Muscle of leg (tissue), 11 donors: Measurements from ENCODE around the gene MAGI3. TPM values are rescaled to one million over a fixed set of nuclear protein-coding genes. Genes with fewer than 3 reads are reported as not detected.
A peak's percentile ranks its signal among the peaks of the same experiment; 100 is the strongest.

Source experiments
- DNase-seq: peaks from one replicate; pipeline ENCODE4 v3.0.0; 2013
- H3K27ac ChIP-seq: one replicate; pipeline ENCODE4 v1.5.1; 2013; ENCODE audit warnings: mild to moderate bottlenecking, low read length, control low read depth
- H3K27me3 ChIP-seq: one replicate; pipeline ENCODE4 v1.6.1; 2013; ENCODE audit warnings: low read length; ENCODE audit not compliant: control insufficient read depth, insufficient read depth
- H3K36me3 ChIP-seq: one replicate; pipeline ENCODE4 v1.6.1; 2013; ENCODE audit warnings: low read length; ENCODE audit not compliant: control insufficient read depth, insufficient read depth
- H3K4me1 ChIP-seq: one replicate; pipeline ENCODE4 v1.6.1; 2013; ENCODE audit warnings: low read length; ENCODE audit not compliant: control insufficient read depth, insufficient read depth
- H3K4me3 ChIP-seq: one replicate; pipeline ENCODE4 v1.5.1; 2013; ENCODE audit warnings: low read length, control low read depth
- H3K9me3 ChIP-seq: replicated peaks from 2 replicates; pipeline ENCODE4 v1.6.1; 2013; ENCODE audit warnings: low read depth, low read length; ENCODE audit not compliant: control insufficient read depth
- WGBS: methylation state at CpG from one replicate; pipeline ENCODE4 v1.1.5; 2013; ENCODE audit warnings: missing lambda C conversion rate; ENCODE audit not compliant: insufficient coverage; 5-methylcytosine and 5-hydroxymethylcytosine counted together
- polyA plus RNA-seq, 8 donors: library from polyadenylated mRNA; unstranded; fragments of 120-200 nt; gene quantifications; one replicate each; pipeline versions ENCODE4 v1.2.1 to v1.2.3, GENCODE V29; 2013; ENCODE audit warnings: inconsistent platforms in 1 of 8, low replicate concordance in 1 of 8; ENCODE audit not compliant: insufficient read length in 8 of 8, insufficient read depth in 1 of 8
- total RNA-seq: library from RNA; stranded (reverse); fragments of 120-200 nt; gene quantifications from one replicate; pipeline ENCODE4 v1.2.4, GENCODE V29; 2013

The MAGI3 gene
- total and polyA plus RNA-seq, 9 donors: 9.7 to 16.6 (median 13.0) TPM

DNA sequence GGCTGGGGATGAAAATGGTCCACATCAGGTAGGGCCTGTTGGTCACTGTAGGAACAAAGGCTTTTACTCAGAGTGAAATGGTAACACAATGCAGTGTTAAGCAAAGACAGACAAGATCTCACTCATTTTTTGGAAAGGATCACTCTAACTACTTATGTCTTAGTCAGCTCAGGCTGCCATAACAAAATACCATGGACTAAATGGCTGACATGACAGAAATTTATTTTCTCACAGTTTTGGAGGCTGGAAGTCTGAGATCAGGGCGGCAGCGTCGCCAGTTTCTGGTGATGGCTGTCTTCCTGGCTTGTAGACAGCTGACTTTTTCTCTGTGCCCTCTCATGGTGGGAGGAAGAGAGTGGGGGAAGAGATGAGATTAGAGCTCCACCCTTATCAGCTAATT lies 10.2 kb upstream of the MAGI3 start:
- DNase-seq: no peak
- no peak overlapping the region for H3K27ac ChIP-seq
- no peaks in the 10 kb centered on the region for H3K36me3 ChIP-seq
- WGBS: no CpG with 5 or more reads among the region's 3 CpGs
- no peaks in the 10 kb centered on the region for H3K27me3 ChIP-seq
- H3K4me3 ChIP-seq: no peak overlapping the region
- no peaks in the 10 kb centered on the region for H3K9me3 ChIP-seq
- no peaks in the 10 kb centered on the region for H3K4me1 ChIP-seq

GRCh38 chr1:113388017-113388620 lies 2.2 kb upstream of the MAGI3 start:
- Histone ChIP-seq H3K4me3 (no peak overlapping the region), H3K36me3 (no peaks in the 10 kb centered on the region), H3K4me1 (peaks cover 14% of the 10 kb centered on the region), H3K27ac (no peak overlapping the region), H3K27me3 (no peaks in the 10 kb centered on the region), H3K9me3 (peaks cover 2% of the 10 kb centered on the region)
- peak; percentile 46 for DNase-seq
- WGBS: no CpG with 5 or more reads among the region's 1 CpG

GRCh38 chr1:113388621-113389358 lies 1.5 kb upstream of the MAGI3 start:
- peaks cover 2% of the 10 kb centered on the region for H3K9me3 ChIP-seq
- no peaks in the 10 kb centered on the region for H3K36me3 ChIP-seq
- H3K27me3 ChIP-seq: no peaks in the 10 kb centered on the region
- peak overlapping the region; percentile 97 for H3K4me3 ChIP-seq
- peak; percentile 9 for DNase-seq
- H3K4me1 ChIP-seq: peaks cover 14% of the 10 kb centered on the region
- 59% methylated on average over 5 of the region's 8 CpGs for WGBS
- H3K27ac ChIP-seq: no peak overlapping the region

- H3K4me3 ChIP-seq: peak overlapping the region; percentile 97
- peak overlapping the region; percentile 90 for H3K27ac ChIP-seq
- WGBS: 10% methylated on average over 13 of the region's 13 CpGs
These were observed 859 bp upstream of the MAGI3 start for GRCh38 chr1:113389359-113389952.

GRCh38 chr1:113390871-113391648 lies 745 bp downstream of the MAGI3 start:
- under 1% methylated on average over 60 of the region's 74 CpGs for WGBS
- peak overlapping the region; percentile 94 for H3K27ac ChIP-seq

More at GRCh38 chr1:113389359-113389952, 859 bp upstream of the MAGI3 start:
- H3K4me1 ChIP-seq: peaks cover 14% of the 10 kb centered on the region
- H3K27me3 ChIP-seq: no peaks in the 10 kb centered on the region
- no peaks in the 10 kb centered on the region for H3K36me3 ChIP-seq
- peaks cover 2% of the 10 kb centered on the region for H3K9me3 ChIP-seq
- peak; percentile 9 for DNase-seq

DNA sequence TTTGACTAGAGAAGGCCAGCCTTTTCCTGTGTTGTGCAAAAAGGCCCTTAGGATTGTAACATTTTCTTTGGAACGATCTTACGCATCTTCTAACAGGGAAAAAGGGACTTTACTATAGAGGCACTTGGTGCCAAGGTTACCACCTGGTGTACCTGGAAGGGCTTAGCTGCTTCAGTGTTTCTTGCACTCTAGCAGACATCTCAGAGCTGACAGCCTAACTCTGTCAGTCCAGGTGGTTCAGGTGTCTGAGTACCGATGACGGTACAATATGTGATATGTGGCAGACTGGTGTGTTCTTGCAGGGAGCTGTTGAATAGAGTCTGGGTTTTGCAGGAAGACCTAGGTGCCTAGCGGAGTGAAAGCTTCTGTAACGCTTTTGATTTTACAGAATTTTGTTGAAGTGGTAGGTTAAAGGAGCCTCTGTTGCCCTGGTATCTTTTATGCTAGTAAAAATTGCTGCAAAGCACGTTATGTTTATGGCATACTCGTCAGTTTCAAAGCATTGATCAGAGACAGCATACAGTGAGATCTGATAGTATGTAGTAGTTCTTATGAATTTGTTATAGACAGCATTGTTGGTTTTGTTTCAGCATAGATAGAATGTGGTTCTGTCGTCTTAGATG lies 1.4 kb downstream of the MAGI3 start:
- 15% methylated on average over 8 of the region's 9 CpGs for WGBS
- no peaks in the 10 kb centered on the region for H3K36me3 ChIP-seq
- no peak overlapping the region for H3K27ac ChIP-seq
- peaks cover 14% of the 10 kb centered on the region for H3K4me1 ChIP-seq
- no peak for DNase-seq
- H3K4me3 ChIP-seq: peak overlapping the region; percentile 97
- peaks cover 2% of the 10 kb centered on the region for H3K9me3 ChIP-seq
- no peaks in the 10 kb centered on the region for H3K27me3 ChIP-seq

More at GRCh38 chr1:113390871-113391648, 745 bp downstream of the MAGI3 start:
- H3K4me1 ChIP-seq: peaks cover 14% of the 10 kb centered on the region
- DNase-seq: peak; percentile 54
- no peaks in the 10 kb centered on the region for H3K27me3 ChIP-seq
- peaks cover 2% of the 10 kb centered on the region for H3K9me3 ChIP-seq
- no peaks in the 10 kb centered on the region for H3K36me3 ChIP-seq
- H3K4me3 ChIP-seq: peak overlapping the region; percentile 97

GRCh38 chr1:113392541-113393128 lies 2.3 kb downstream of the MAGI3 start:
- Histone ChIP-seq H3K4me1 (peaks cover 14% of the 10 kb centered on the region), H3K27me3 (no peaks in the 10 kb centered on the region), H3K27ac (no peak overlapping the region), H3K9me3 (peaks cover 2% of the 10 kb centered on the region), H3K4me3 (no peak overlapping the region), H3K36me3 (no peaks in the 10 kb centered on the region)
- DNase-seq: peak; percentile 68
- no CpG with 5 or more reads among the region's 3 CpGs for WGBS

DNA sequence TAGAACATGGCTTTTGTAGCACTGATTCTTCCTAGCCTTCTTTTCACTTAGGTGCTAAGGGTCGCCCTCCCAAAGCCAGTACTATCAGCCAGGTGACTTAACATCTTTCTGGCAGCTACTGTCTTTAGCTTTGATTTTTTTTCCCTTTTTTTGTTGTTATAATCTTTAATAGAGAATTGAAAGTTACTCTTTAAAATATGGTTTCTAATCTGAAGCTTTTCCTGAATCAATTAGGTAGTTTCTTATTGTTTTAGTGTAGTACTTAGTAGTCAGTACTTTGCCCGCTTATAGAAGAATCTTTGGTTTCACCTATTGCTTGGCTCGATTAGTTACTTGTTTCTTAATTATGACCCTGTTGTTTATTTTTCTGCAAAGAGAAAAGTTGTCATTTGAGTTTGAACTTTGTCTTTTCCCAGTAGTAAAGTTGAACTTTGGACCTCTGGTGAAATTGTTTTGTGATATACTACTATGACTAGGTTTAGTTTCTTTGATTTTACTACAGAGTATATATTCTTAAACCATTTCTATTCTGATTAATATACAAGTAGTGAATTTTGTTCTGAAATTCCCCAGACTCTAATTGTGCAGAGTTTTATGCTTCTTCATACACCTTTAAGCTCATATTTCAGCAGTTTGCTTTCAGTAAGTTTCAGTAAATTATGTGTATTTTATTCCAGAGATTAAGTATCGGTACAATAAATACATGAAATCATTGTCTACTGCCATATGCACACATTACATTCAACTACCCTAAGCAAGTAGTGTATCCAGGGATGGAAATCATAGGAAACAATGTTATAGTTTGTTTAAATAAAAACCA lies 3.9 kb downstream of the MAGI3 start:
- Histone ChIP-seq H3K36me3 (no peaks in the 10 kb centered on the region), H3K27ac (no peak overlapping the region), H3K27me3 (no peaks in the 10 kb centered on the region), H3K4me3 (no peak overlapping the region), H3K9me3 (no peaks in the 10 kb centered on the region), H3K4me1 (peaks cover 13% of the 10 kb centered on the region)
- DNase-seq: no peak
- WGBS: no CpG with 5 or more reads among the region's 4 CpGs

DNA sequence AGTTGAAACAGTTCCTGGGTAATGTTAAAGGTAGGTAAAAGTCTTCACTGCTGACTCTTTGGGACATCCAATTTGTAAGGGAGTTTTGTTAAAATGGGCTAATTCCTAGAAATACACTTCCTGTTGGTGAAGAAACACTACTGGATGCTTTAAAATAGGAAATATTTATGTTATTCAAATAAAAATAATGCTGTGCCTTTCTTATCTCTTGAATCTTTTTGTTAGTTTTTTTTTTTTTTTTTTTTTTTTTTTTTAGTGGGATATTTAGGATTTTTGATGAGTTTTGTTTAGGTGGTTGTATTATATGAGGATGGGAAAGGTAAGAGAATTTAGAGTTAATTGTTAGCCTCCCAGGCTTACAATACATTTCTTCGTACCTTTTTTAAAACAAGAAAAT lies 4.5 kb downstream of the MAGI3 start:
- Histone ChIP-seq H3K4me3 (no peak overlapping the region), H3K4me1 (peaks cover 9% of the 10 kb centered on the region), H3K27ac (no peak overlapping the region), H3K36me3 (no peaks in the 10 kb centered on the region), H3K9me3 (no peaks in the 10 kb centered on the region), H3K27me3 (no peaks in the 10 kb centered on the region)
- DNase-seq: no peak
- WGBS: no CpG with 5 or more reads among the region's 1 CpG
